Thyroid gland (tissue), 4 donors: Measurements from ENCODE around the gene TRAF3IP3.

ENCODE experiments used
- POLR2A ChIP-seq, 2 donors: fragments of 450-650 bp; IDR thresholded peaks; one replicate each; pipeline ENCODE4 v1.6.1; 2017; ENCODE audit warnings: antibody characterized with exemption in 2 of 2, mild to moderate bottlenecking in 2 of 2, moderate library complexity in 1 of 2
- TF ChIP-seq, protein P1 (sequence below), 6 experiments: fragments of 200-600 bp in 3 of 6; fragments of 450-650 bp in 3 of 6; sonication (generic) in 3 of 6; IDR thresholded peaks; one replicate each; pipeline ENCODE4 v1.5.1; 2016 to 2019; ENCODE audit warnings: antibody characterized with exemption in 6 of 6, mild to moderate bottlenecking in 2 of 6, inconsistent platforms in 1 of 6, moderate library complexity in 1 of 6

DNA sequence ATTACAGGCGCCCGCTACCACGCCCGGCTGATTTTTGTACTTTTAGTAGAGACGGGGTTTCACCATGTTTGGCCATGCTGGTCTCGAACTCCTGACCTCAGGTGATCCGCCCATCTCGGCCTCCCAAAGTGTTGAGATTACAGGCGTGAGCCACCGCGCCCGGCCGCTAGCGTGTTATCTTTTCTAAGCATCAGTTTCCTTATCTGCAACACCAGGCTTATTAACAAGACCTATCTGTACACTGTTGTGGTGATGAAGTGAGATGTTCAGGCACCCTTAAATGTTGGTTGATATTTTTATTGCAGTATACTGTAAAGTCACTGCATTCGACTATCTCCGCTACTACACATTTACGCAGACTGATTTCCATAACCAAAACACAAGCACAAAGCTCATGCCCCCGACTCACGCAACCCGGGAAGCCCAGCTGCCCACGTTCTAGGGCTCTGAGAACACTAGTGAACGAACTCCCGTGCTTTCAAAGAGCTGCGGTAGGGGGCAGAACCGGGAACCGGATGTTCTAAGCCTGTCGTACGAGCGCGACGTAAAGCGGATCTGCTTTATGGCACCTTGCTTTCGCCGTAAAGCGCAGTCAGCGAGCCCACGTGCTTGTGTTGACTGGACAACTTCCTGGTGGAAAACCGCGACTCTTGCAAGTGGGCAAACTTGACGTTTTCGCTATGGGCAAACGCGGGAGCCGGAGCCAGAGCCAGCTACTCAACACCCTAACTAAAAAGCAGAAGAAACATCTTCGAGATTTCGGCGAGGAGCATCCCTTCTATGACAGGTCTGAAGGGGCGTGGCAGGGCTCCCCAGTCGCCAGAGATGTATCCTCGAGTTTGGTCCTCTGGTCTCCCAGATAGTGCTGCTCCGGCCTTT lies 71.8 kb downstream of the TRAF3IP3 start, which contains the start of gene UTP25:
- TF ChIP-seq, protein P1, sequence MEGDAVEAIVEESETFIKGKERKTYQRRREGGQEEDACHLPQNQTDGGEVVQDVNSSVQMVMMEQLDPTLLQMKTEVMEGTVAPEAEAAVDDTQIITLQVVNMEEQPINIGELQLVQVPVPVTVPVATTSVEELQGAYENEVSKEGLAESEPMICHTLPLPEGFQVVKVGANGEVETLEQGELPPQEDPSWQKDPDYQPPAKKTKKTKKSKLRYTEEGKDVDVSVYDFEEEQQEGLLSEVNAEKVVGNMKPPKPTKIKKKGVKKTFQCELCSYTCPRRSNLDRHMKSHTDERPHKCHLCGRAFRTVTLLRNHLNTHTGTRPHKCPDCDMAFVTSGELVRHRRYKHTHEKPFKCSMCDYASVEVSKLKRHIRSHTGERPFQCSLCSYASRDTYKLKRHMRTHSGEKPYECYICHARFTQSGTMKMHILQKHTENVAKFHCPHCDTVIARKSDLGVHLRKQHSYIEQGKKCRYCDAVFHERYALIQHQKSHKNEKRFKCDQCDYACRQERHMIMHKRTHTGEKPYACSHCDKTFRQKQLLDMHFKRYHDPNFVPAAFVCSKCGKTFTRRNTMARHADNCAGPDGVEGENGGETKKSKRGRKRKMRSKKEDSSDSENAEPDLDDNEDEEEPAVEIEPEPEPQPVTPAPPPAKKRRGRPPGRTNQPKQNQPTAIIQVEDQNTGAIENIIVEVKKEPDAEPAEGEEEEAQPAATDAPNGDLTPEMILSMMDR (IDR thresholded peaks at IDR 0.05) = peak; percentile 26 to 88 (median 66)
- peak in 1 of 2 donors; percentile 63 for TF ChIP-seq POLR2A (IDR thresholded peaks at IDR 0.05)
